HG03066 (cell line): ENCODE measurements around the gene TFPT.
"Not testable (repeated sequence)": the region's sequence is repeated elsewhere in the genome, so short reads cannot be mapped to it uniquely, and the experiment has no call there.

ENCODE experiments used
- ATAC-seq: cut with Tn5 transposase; IDR thresholded peaks from one replicate; pipeline ENCODE4 v1.9.1; 2021; ENCODE audit warnings: low read depth; ENCODE audit not compliant: unreplicated experiment

Gene TFPT

GRCh38 chr19:54124393-54124792, 8.9 kb upstream of the TFPT start:
- ATAC-seq: no peak

DNA sequence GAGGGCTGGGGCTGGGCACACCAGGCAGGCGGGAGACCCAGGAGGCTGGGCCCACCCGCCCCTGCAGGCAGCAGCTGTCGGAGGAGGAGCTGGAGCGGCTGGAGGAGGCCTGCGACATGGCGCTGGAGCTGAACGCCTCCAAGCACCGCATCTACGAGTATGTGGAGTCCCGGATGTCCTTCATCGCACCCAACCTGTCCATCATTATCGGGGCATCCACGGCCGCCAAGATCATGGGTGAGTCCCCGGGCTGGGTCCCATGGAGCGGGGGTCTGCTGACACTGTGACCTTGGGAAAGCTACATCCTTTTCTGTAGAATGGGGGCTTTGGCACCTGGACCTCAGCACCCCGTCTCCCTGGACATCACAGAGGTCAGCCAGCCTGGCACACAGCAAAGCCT, 8.2 kb upstream of the TFPT start:
- ATAC-seq: no peak

DNA sequence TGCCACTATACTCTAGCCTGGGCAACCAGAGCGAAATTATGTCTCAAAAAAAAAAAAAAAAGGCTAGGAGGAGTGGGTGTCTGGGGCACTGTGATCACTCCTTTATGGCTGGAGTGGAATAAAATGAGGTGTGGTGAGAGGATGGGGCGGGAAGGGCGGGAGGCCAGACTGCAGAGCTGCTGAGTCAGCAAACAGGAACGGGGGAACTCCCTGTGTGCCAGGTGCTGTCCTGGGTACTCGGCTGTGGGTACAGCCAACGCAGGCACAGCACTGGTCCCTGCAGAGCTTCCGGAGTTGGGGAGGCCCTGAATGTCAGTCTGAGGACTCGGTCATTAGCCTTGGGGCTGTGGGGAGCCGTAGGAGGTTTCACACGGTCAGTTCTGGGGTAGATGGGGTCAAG, 5.8 kb upstream of the TFPT start:
- no peak for ATAC-seq

- ATAC-seq: peak; percentile 14
These were observed 933 bp downstream of the TFPT start for GRCh38 chr19:54114340-54115108.

- ATAC-seq: no peak
These were observed 5.8 kb downstream of the TFPT start for GRCh38 chr19:54109651-54110050.

GRCh38 chr19:54108496-54108895, 7.0 kb downstream of the TFPT start:
- ATAC-seq: no peak

- no peak for ATAC-seq
These were observed 7.5 kb downstream of the TFPT start for GRCh38 chr19:54107876-54108490.

GRCh38 chr19:54106716-54107115, 8.7 kb downstream of the TFPT start:
- no peak for ATAC-seq

GRCh38 chr19:54105796-54106195, 9.7 kb downstream of the TFPT start:
- ATAC-seq: no peak

DNA sequence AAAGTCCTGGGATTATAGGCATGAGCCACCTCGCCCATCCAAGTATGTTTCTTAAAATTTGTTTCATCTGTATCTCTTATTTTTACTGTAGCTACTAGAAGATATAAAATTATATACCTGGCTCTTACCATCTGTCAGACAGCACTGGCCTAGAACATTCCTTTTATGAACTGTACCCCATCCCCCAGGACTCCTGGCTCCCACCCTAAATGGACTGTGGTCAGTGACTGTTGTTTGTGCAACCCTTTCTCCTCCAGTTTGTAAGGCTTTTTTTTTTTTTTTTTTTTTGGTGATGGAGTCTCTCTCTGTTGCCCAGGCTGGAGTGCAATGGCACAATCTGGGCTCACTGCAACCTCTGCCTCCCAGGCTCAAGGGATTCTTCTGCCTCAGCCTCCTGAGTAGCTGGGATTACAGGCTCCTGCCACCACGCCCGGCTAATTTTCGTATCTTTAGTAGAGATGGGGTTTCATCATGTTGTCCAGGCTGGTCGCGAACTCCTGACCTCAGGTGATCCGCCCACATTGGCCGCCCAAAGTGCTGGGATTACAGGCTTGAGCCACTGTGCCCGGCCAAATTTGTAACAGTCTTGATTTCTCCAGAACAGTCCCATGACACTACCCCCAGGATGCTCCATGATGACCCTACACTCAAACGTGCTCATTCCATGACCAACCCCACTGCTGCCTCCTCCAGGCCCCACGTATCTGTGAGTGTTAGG, 10.3 kb downstream of the TFPT start:
- no peak for ATAC-seq

- peak; percentile 90 for ATAC-seq
These were observed 12.9 kb downstream of the TFPT start, which contains the start of gene NDUFA3 for GRCh38 chr19:54102421-54103169. NDUFA3 (plus strand) TSS chr19:54102855; CDS start chr19:54102879, 24 bp downstream.

GRCh38 chr19:54100561-54100960, 14.9 kb downstream of the TFPT start, which contains the start of gene OSCAR:
OSCAR (minus strand) TSS chr19:54100803; CDS start chr19:54100792, 11 bp downstream.
- ATAC-seq: no peak

DNA sequence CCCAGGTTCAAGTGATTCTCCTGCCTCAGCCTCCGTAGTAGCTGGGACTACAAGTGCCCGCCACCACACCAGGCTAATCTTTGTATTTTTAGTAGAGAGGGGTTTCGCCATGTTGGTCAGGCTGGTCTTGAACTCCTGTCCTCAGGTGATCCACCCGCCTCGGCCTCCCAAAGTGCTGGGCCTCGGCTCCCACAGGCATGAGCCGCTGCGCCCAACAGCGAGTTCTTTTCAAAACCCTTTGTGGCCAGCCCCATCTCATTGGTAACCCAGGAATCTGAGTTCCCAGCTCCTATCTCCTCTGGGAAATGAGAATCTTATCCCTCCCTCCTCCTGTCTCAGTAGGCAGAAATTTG, 15.6 kb downstream of the TFPT start:
- not testable (repeated sequence) for ATAC-seq

DNA sequence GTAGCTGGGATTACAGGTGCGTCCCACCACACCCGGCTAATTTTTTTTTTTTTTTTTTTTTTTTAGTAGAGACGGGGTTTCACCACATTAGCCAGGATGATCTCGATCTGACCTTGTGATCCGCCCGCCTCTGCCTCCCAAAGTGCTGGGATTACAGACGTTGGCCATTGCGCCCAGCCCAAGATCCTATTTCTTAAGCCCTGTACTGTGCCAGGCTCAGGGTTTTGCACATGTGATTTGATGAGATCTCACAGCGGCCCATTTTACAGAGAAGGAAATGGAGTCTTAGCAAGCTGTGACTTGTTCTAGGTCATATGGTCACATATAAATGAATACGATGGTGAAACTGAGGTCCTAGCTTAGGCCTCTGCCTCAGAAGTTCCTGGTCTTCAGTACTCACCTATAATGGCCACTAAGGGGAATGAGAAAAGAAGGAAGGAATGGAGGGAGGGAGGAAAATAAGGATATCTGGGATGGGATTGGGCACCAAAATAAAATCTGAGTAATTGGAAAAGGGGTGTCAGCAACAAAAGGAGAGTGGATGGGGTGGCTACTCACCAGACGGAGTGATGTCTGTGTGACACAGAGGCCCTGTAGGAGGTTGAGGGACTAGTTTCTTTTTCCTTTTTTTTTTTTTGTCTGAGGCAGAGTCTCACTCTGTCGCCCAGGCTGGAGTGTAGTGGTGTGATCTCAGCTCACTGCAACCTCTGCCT, 16.1 kb downstream of the TFPT start:
- no peak for ATAC-seq

- no peak for ATAC-seq
These were observed 18.8 kb downstream of the TFPT start for GRCh38 chr19:54096617-54097106.

DNA sequence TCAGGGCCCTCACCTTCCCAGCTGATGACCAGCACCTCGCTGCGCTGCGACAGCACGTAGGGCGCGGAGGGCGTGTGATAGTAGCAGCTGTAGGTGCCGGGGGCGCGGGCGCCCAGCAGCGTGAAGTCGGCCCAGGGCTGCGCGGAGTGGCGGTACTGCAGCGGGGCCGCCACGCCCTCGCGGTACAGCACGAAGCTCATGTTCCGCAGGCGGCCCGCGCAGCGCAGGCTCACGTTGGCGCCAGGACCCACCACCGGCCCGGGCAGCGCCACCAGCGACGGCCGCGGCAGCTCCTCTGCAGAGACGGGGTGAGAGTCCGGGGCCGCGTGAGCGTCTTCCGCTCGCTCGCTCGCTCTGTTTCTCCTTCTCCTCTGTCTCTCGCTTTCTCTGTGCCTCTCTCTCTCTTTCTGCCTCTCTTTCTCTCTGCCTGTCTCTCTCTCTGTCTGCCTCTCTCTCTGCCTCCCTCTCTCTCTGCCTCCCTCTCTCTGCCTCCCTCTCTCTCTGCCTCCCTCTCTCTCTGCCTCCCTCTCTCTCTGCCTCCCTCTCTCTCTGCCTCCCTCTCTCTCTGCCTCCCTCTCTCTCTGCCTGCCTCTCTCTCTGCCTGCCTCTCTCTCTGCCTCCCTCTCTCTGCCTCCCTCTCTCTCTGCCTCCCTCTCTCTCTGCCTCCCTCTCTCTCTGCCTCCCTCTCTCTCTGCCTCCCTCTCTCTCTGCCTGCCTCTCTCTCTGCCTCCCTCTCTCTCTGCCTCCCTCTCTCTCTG, 19.4 kb downstream of the TFPT start:
- not testable (repeated sequence) for ATAC-seq

DNA sequence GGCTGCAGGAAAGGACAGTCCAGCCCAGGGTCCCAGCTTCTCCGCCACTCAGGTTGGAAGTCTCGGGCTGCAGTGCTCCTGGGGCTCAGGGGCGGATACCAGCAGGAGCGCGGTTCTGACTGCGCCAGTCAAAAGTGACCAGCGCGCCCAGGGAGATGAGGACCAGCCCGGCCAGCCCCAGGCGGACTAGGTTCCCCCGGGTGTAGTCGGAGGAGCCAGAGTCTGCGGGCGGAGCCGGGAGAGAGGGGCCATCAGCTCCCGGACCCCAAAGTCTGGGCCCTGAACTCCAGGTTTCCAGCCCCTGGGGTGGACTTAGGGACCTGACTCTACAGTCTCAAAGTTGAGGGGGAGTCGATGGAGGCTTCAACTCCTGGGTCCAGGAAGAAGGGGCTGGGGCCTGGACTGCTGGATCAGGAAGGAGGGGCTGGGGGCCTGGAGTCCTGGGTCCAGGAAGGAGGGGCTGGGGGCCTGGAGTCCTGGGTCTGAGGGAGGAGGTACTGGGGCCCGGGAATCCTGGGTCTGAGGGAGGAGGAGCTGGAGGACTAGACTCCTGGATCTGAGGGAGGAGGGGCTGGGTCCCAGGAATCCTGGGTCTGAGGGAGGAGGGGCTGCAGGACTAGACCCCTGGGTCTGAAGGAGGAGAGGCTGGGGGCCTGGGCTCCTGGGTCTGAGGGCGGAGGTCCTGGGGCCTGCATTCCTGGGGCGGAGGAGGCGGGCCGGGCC, 20.2 kb downstream of the TFPT start:
- ATAC-seq: no peak

DNA sequence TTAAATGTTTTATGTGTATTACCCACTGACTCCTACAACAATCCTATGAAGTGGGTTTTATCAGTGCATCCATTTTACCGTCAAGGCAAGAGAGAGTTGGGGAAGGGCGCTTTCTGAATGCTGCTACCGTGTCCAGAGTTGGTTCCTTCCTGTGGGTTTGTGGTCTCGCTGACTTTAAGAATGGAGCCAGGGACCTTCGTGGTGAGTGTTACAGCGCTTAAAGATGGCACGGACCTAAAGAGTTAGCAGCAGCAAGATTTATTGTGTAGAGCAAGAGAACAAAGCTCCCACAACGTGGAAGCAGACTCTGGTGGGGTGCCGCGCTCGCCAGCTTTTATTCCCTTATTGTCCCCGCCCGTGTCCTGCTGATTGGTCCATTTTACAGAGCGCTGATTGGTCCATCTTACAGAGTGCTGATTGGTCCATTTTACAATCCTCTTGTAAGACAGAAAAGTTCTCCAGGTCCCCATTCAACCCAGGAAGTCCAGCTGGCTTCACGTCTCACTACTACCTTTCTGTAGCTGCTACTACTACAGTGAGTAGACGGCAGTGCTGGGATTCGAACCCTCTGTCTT, 20.9 kb downstream of the TFPT start:
- ATAC-seq: no peak
